Uterus (tissue), 4 donors: ENCODE data around the gene PPP3CA. TPM values are rescaled to one million over a fixed set of nuclear protein-coding genes. Genes with fewer than 3 reads are reported as not detected.

Experiments used
- DNase-seq, 2 donors: peaks; one replicate each; pipeline ENCODE4 v3.0.0-alpha.2; 2019 to 2020
- H3K27ac ChIP-seq, 2 donors: fragments of 200-600 bp; sonication (generic); 1 replicate in 1 of 2; 2 replicates in 1 of 2; pipeline ENCODE4 v1.5.1; 2016 to 2018
- H3K27me3 ChIP-seq, 2 donors: fragments of 200-600 bp; sonication (generic); one replicate each; pipeline ENCODE4 v1.5.1; 2018 to 2019; ENCODE audit warnings: control low read depth in 1 of 2
- H3K36me3 ChIP-seq, 2 donors: fragments of 200-600 bp; sonication (generic); one replicate each; pipeline ENCODE4 v1.5.1; 2019; ENCODE audit warnings: control low read depth in 1 of 2
- H3K4me1 ChIP-seq, 2 donors: fragments of 200-600 bp; sonication (generic); one replicate each; pipeline ENCODE4 v1.5.1; 2018 to 2019; ENCODE audit warnings: control low read depth in 1 of 2
- H3K4me3 ChIP-seq, 2 donors: fragments of 200-600 bp; sonication (generic); 1 replicate in 1 of 2; 2 replicates in 1 of 2; pipeline ENCODE4 v1.5.1; 2018 to 2019; ENCODE audit warnings: mild to moderate bottlenecking in 1 of 2
- H3K9me3 ChIP-seq, 2 donors: fragments of 200-600 bp; sonication (generic); one replicate each; pipeline ENCODE4 v1.5.1; 2019; ENCODE audit warnings: control low read depth in 1 of 2
- POLR2A ChIP-seq, 2 donors: fragments of 450-650 bp; IDR thresholded peaks; one replicate each; pipeline ENCODE4 v1.6.1; 2016; ENCODE audit warnings: antibody characterized with exemption in 2 of 2, mild to moderate bottlenecking in 1 of 2, moderate library complexity in 1 of 2
- intact Hi-C: fragments of 100-400 bp; cut with DNase I; formaldehyde crosslinking; loops from one replicate; pipeline ENCODE4 v1.15.1; 2023; ENCODE audit warnings: low total_unique reads
- total RNA-seq, 4 donors: library from RNA; depleted of rRNA in 3 of 4; stranded (reverse); fragments of >200 nt in 3 of 4; gene quantifications; one replicate each; pipeline versions ENCODE4 v1.1.0 to v1.2.4, GENCODE V29; 2014 to 2023
- TF ChIP-seq, protein P1 (sequence below), 4 experiments: fragments of 200-600 bp in 2 of 4; fragments of 450-650 bp in 2 of 4; sonication (generic) in 2 of 4; IDR thresholded peaks; one replicate each; pipeline ENCODE4 v1.5.1; 2016 to 2019; ENCODE audit warnings: antibody characterized with exemption in 4 of 4, mild to moderate bottlenecking in 2 of 4, moderate library complexity in 1 of 4
- donor health status: DM: yes; HTN: yes; CAD: no.

Gene PPP3CA
- 10 to 100 TPM; 32.8 to 70.0 (median 39.8) TPM for total RNA-seq

DNA sequence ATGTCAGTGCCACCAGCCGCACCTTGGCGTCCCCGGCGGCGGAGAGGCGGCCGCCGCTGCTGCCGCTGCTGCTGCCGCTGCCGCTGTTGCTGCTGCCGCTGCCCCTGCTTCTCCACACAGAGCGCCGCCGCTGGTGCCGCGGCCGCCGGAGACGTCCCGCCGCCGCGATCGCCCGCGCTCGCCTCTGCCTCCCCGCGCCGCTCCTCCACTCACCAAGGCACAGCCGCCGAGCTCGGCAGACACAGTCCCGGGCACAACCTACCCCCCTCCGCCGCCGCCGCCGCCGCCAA lies at the start of gene PPP3CA:
Gene PPP3CA, minus strand, starts transcription at position 260 of the 290 bp plus-strand sequence.
- intact Hi-C loops = no loop called here
- DNase-seq = no peak
- no peaks in the 10 kb centered on the region for H3K4me1 ChIP-seq
- peak; percentile 33 to 43 for TF ChIP-seq POLR2A (IDR thresholded peaks at IDR 0.05)
- TF ChIP-seq, protein P1, sequence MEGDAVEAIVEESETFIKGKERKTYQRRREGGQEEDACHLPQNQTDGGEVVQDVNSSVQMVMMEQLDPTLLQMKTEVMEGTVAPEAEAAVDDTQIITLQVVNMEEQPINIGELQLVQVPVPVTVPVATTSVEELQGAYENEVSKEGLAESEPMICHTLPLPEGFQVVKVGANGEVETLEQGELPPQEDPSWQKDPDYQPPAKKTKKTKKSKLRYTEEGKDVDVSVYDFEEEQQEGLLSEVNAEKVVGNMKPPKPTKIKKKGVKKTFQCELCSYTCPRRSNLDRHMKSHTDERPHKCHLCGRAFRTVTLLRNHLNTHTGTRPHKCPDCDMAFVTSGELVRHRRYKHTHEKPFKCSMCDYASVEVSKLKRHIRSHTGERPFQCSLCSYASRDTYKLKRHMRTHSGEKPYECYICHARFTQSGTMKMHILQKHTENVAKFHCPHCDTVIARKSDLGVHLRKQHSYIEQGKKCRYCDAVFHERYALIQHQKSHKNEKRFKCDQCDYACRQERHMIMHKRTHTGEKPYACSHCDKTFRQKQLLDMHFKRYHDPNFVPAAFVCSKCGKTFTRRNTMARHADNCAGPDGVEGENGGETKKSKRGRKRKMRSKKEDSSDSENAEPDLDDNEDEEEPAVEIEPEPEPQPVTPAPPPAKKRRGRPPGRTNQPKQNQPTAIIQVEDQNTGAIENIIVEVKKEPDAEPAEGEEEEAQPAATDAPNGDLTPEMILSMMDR (IDR thresholded peaks at IDR 0.05) = no peak
- no peaks in the 10 kb centered on the region for H3K27me3 ChIP-seq
- no peaks in the 10 kb centered on the region for H3K9me3 ChIP-seq
- no peaks in the 10 kb centered on the region for H3K36me3 ChIP-seq
- H3K4me3 ChIP-seq = peak within 1 kb of the TSS; percentile 82 to 95
- H3K27ac ChIP-seq = peak within 1 kb of the TSS; percentile 97 to 98

DNA sequence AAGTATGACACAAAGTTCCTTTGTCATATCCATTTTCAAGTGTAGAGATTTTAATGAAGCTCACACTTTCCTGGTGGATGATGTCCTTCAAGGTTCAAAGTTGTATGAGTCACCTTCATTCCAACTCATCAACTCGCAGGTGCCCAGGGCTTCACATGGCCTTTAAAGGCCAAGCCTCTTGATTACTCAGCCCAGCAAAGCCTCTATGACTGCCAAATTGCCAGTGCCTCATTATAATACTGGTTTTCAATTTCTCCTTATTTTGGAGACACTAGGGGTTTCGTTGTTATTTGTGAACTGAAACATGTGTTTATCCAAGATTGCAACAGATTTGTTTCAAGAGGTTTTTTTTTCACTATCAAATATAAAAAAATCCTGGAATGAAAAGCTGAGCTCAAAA lies 45.9 kb upstream of the PPP3CA start:
- H3K27ac ChIP-seq = no peak overlapping the region
- no peaks in the 10 kb centered on the region for H3K27me3 ChIP-seq
- H3K36me3 ChIP-seq = no peaks in the 10 kb centered on the region
- DNase-seq = no peak
- H3K4me3 ChIP-seq = no peak overlapping the region
- TF ChIP-seq, protein P1 (IDR thresholded peaks at IDR 0.05) = no peak
- no peak for TF ChIP-seq POLR2A (IDR thresholded peaks at IDR 0.05)
- no peaks in the 10 kb centered on the region for H3K9me3 ChIP-seq
- intact Hi-C loops = no loop called here
- peaks cover 0 to 3% of the 10 kb centered on the region in 2 donors for H3K4me1 ChIP-seq

DNA sequence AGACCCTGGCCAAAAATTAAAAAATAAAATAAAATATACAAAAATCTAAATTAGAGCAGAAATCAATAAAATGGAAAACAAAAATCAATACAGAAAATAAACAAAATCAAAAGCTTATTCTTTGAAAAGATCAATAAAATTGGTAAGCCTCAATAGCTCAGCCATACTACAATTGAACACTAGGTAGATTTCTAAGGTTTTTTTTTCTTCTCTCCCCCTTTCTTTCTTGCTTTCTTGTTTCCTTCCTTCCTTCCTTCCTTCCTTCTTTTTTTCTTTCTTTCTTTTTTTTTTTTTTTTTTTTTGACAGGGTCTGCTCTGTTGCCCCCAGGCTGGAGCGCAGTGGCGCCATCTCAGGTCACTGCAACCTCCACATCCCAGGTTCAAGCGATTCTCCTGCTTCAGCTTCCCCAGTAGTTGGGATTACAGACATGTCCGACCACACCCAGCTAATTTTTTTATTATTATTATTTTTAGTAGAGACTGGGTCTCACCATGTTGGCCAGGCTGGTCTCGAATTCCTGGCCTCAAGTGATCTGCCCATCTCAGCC lies 23.4 kb upstream of the PPP3CA start:
- intact Hi-C loops = no loop called here
- H3K9me3 ChIP-seq = no peaks in the 10 kb centered on the region
- no peak overlapping the region for H3K27ac ChIP-seq
- H3K27me3 ChIP-seq = no peaks in the 10 kb centered on the region
- TF ChIP-seq, protein P1 (IDR thresholded peaks at IDR 0.05) = no peak
- no peak for TF ChIP-seq POLR2A (IDR thresholded peaks at IDR 0.05)
- no peaks in the 10 kb centered on the region for H3K36me3 ChIP-seq
- no peak for DNase-seq
- H3K4me3 ChIP-seq = no peak overlapping the region
- H3K4me1 ChIP-seq = no peaks in the 10 kb centered on the region

DNA sequence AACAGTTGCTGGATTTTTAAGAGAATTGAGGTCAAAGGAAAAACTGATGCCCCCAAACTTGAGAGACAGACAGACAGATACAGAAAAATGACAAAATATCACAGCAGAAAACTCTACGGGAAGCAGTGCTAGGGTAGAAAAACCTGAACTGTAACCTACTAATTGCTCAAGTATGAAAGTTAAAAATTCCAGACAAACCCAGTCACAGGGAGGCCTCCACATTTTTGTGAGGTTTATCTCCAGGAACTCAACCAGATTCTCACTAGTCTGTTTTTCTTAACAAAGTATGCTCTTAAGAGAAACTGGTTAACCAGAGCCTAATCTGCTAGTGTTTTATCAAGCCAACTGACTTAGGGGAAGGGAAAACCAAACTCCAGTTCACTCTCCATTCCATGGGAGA lies 19.9 kb upstream of the PPP3CA start:
- Histone ChIP-seq H3K27me3 (no peaks in the 10 kb centered on the region), H3K4me1 (no peaks in the 10 kb centered on the region), H3K9me3 (no peaks in the 10 kb centered on the region), H3K4me3 (no peak overlapping the region), H3K36me3 (no peaks in the 10 kb centered on the region), H3K27ac (no peak overlapping the region)
- no peak for DNase-seq
- intact Hi-C loops = no loop called here
- no peak for TF ChIP-seq POLR2A (IDR thresholded peaks at IDR 0.05)
- TF ChIP-seq, protein P1 (IDR thresholded peaks at IDR 0.05) = no peak

DNA sequence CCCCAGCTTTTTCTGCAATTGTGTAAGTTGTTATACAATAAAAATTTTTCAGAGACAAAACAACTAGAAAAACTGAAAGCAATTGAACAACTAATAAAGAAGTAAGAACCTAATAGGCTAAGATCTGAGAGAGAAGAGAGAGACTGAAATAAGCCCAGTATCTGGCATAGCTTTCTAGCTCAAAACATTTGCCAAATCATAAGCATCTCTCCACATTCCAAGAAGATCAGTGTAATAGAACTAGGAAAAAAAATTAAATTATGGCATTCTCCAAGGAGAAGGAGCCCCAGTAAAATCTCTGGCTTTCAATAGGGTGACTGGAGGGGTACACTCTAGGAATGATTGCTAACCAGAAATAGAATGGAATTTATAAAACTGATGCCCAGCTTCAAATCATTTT lies 19.0 kb upstream of the PPP3CA start:
- no peaks in the 10 kb centered on the region for H3K36me3 ChIP-seq
- intact Hi-C loops = no loop called here
- DNase-seq = no peak
- TF ChIP-seq, protein P1 (IDR thresholded peaks at IDR 0.05) = no peak
- TF ChIP-seq POLR2A (IDR thresholded peaks at IDR 0.05) = no peak
- no peaks in the 10 kb centered on the region for H3K27me3 ChIP-seq
- no peak overlapping the region for H3K4me3 ChIP-seq
- H3K4me1 ChIP-seq = no peaks in the 10 kb centered on the region
- H3K27ac ChIP-seq = no peak overlapping the region
- no peaks in the 10 kb centered on the region for H3K9me3 ChIP-seq
